OCI-LY1 (cell line): ENCODE results near the gene DISP2.

Experiments
- H2AFZ ChIP-seq: fragments of 200-600 bp; sonication (generic), shearing (Covaris generic); 2 replicates; pipeline ENCODE4 v1.6.0; 2014; ENCODE audit warnings: antibody characterized with exemption, mild to moderate bottlenecking, low read length
- H3F3A ChIP-seq: fragments of 200-600 bp; sonication (generic), shearing (Covaris generic); 2 replicates; pipeline ENCODE4 v1.6.0; 2014; ENCODE audit warnings: mild to moderate bottlenecking, antibody characterized with exemption, low read length, moderate library complexity; ENCODE audit not compliant: insufficient read depth
- H3K27ac ChIP-seq: fragments of 200-600 bp; sonication (generic); 2 replicates; pipeline ENCODE4 v1.5.1; 2014; ENCODE audit warnings: low read length, mixed run types, mild to moderate bottlenecking, low read depth; ENCODE audit not compliant: poor library complexity, severe bottlenecking
- H3K27me3 ChIP-seq: fragments of 200-600 bp; sonication (generic); 2 replicates; pipeline ENCODE4 v1.6.0; 2014; ENCODE audit warnings: antibody characterized with exemption, mild to moderate bottlenecking, low read length, moderate library complexity; ENCODE audit not compliant: insufficient read depth
- H3K36me3 ChIP-seq: fragments of 200-600 bp; sonication (generic); 2 replicates; pipeline ENCODE4 v1.6.1; 2014; ENCODE audit warnings: mild to moderate bottlenecking, antibody characterized with exemption, low read length, moderate library complexity, mixed read lengths; ENCODE audit not compliant: insufficient read depth
- H3K4me1 ChIP-seq: fragments of 200-600 bp; sonication (generic); 2 replicates; pipeline ENCODE4 v1.5.1; 2014; ENCODE audit warnings: mild to moderate bottlenecking, low read length, moderate library complexity; ENCODE audit not compliant: insufficient read depth, severe bottlenecking
- H3K4me2 ChIP-seq: fragments of 200-600 bp; sonication (generic), shearing (Covaris generic); 2 replicates; pipeline ENCODE4 v1.6.1; 2014; ENCODE audit warnings: low read length
- H3K4me3 ChIP-seq: fragments of 200-600 bp; sonication (generic); 2 replicates; pipeline ENCODE4 v1.5.1; 2014; ENCODE audit warnings: low read length, low read depth, mild to moderate bottlenecking, mixed read lengths; ENCODE audit not compliant: poor library complexity, severe bottlenecking
- H3K79me2 ChIP-seq: fragments of 200-600 bp; shearing (Covaris generic); 2 replicates; pipeline ENCODE4 v1.6.1; 2016; ENCODE audit warnings: mixed run types, low read length, mixed read lengths; ENCODE audit not compliant: insufficient read depth
- H3K9ac ChIP-seq: fragments of 200-600 bp; sonication (generic), shearing (Covaris generic); 2 replicates; pipeline ENCODE4 v1.6.1; 2014; ENCODE audit warnings: mild to moderate bottlenecking, low read length, mixed read lengths
- H3K9me2 ChIP-seq: fragments of 200-600 bp; sonication (generic), shearing (Covaris generic); 2 replicates; pipeline ENCODE4 v1.6.1; 2014; ENCODE audit warnings: low read depth, mild to moderate bottlenecking, low read length, mixed read lengths
- H3K9me3 ChIP-seq: fragments of 200-600 bp; shearing (Covaris generic); 2 replicates; pipeline ENCODE4 v1.6.1; 2014; ENCODE audit warnings: low read length, mixed read lengths
- H4K20me1 ChIP-seq: fragments of 200-600 bp; sonication (generic), shearing (Covaris generic); 2 replicates; pipeline ENCODE4 v1.6.0; 2016; ENCODE audit warnings: mild to moderate bottlenecking, low read length; ENCODE audit not compliant: insufficient read depth
- EZH2 ChIP-seq: fragments of 200-600 bp; sonication (generic), shearing (Covaris generic); IDR thresholded peaks from 2 replicates; pipeline ENCODE4 v1.8.0; 2017; ENCODE audit warnings: borderline replicate concordance, mixed run types, mild to moderate bottlenecking, antibody characterized with exemption, low read length, moderate library complexity, mixed read lengths
- TF ChIP-seq, protein P1 (sequence below): fragments of 200-600 bp; sonication (generic), shearing (Covaris generic); IDR thresholded peaks from 2 replicates; pipeline ENCODE4 v1.5.1; 2017; ENCODE audit warnings: mild to moderate bottlenecking, antibody characterized with exemption, low read length, moderate library complexity, mixed read lengths

Gene DISP2

DNA sequence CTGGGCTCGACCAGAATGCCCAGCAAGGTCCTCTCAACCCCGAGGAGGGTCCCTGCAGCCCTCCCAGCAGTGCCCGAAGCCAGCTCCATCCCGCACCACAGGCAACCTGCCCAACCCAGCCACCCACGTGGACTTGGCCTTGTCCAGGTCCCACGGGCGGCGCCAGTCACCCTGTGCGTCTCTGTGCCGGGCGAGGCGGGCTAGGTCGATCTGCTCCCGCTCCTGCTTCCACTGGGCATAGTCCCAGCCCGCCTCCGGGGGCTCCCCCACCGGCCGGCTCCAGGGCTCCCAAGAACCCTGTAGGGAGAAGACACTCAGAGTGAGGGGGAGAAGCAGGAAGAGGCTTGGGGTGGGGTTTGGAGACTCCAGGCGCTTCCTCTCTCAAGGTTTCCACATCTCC, 20.4 kb upstream of the DISP2 start:
- Histone ChIP-seq H3K36me3 (no peaks in the 10 kb centered on the region), H3K4me1 (peaks cover 14% of the 10 kb centered on the region), H4K20me1 (no peaks in the 10 kb centered on the region), H3K9me2 (no peaks in the 10 kb centered on the region), H3K9ac (no peak overlapping the region), H3K4me2 (no peak overlapping the region), H3K4me3 (no peak overlapping the region), H3K27ac (no peak overlapping the region), H3K79me2 (no peaks in the 10 kb centered on the region), H2AFZ (no peak overlapping the region), H3F3A (no peaks in the 10 kb centered on the region), H3K9me3 (no peaks in the 10 kb centered on the region), H3K27me3 (no peaks in the 10 kb centered on the region; the same call in 1 of the 2 replicates)
- no peak for TF ChIP-seq EZH2
- TF ChIP-seq, protein P1, sequence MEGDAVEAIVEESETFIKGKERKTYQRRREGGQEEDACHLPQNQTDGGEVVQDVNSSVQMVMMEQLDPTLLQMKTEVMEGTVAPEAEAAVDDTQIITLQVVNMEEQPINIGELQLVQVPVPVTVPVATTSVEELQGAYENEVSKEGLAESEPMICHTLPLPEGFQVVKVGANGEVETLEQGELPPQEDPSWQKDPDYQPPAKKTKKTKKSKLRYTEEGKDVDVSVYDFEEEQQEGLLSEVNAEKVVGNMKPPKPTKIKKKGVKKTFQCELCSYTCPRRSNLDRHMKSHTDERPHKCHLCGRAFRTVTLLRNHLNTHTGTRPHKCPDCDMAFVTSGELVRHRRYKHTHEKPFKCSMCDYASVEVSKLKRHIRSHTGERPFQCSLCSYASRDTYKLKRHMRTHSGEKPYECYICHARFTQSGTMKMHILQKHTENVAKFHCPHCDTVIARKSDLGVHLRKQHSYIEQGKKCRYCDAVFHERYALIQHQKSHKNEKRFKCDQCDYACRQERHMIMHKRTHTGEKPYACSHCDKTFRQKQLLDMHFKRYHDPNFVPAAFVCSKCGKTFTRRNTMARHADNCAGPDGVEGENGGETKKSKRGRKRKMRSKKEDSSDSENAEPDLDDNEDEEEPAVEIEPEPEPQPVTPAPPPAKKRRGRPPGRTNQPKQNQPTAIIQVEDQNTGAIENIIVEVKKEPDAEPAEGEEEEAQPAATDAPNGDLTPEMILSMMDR = no peak

DNA sequence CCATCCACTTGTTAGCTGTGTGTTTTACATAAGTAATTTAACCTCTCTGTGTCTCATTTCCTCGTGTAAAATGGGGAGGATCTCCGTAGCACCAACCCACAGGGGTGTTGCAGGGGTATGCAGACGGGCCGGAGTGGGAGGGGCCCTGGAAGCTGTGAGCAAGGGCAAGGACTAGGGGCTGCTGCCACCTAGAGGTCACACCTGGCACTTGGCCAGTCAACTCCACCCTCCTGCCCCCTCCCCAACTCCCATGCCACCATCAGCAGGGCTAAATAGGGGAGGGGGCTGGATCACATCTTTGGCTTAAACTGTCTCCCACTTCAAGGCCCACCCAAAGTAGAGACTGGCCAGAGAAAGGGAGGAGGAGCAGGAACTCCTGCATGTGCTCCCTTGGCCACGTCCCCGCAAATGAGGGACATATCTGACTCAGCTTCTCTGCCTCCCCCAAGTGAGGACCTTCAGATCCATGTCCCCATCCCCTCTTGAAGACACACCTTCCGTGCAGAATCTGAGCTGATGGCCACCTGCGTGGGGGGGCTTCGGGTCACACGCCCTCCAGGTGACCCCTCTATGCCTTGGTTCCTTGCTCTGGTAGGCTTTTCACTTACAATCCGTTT, 19.9 kb upstream of the DISP2 start:
- Histone ChIP-seq H3K9me3 (no peaks in the 10 kb centered on the region), H3K9ac (no peak overlapping the region), H3K79me2 (no peaks in the 10 kb centered on the region), H3K27me3 (no peaks in the 10 kb centered on the region; the same call in 1 of the 2 replicates), H4K20me1 (no peaks in the 10 kb centered on the region), H3K9me2 (no peaks in the 10 kb centered on the region), H2AFZ (no peak overlapping the region), H3K4me1 (peaks cover 14% of the 10 kb centered on the region), H3K36me3 (no peaks in the 10 kb centered on the region), H3K27ac (no peak overlapping the region), H3K4me2 (no peak overlapping the region), H3K4me3 (no peak overlapping the region), H3F3A (no peaks in the 10 kb centered on the region)
- no peak for TF ChIP-seq EZH2
- TF ChIP-seq, protein P1 = peak; percentile 93

DNA sequence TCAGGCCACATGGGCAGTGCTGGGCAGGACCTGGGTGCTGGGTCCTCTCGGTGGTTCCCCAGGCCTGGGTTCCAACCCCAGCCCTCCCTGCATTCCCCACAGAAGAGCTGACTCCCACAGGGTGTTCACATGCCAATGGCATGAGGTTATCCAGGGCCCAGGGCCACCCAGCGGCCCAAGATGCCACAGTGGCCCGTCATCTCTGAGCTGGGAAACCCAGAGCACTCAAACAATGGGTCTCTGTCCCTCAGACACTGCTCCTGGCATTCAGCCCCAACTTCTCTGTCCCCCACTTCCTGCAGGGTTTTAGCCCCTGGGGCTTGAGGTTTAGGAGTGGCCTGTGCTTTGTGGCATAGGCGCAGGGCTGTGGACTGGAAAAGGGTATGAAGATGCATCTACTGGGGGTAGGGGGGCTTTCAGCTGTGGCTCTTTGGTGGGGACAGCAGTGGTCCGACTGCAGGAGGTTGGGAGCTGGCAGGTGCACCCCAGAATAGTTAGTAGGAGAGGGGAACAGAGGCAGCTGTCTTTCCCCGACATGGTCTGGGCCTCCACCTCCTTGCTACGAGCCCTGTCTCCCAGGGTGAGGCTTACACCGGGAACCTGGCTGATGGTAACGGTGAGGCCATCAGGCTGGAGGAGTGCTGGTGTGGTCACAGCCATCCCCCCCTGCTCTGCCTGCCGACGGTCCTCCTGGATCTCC, 18.9 kb upstream of the DISP2 start:
- TF ChIP-seq, protein P1 = no peak
- no peak for TF ChIP-seq EZH2
- no peak overlapping the region for H2AFZ ChIP-seq
- H3K79me2 ChIP-seq = no peaks in the 10 kb centered on the region
- H3K4me2 ChIP-seq = no peak overlapping the region
- no peak overlapping the region for H3K4me3 ChIP-seq
- H3K9me2 ChIP-seq = no peaks in the 10 kb centered on the region
- H4K20me1 ChIP-seq = no peaks in the 10 kb centered on the region
- no peaks in the 10 kb centered on the region for H3K9me3 ChIP-seq
- no peak overlapping the region for H3K9ac ChIP-seq
- no peak overlapping the region for H3K27ac ChIP-seq
- H3K36me3 ChIP-seq = no peaks in the 10 kb centered on the region
- H3K4me1 ChIP-seq = peaks cover 10% of the 10 kb centered on the region
- H3K27me3 ChIP-seq = no peaks in the 10 kb centered on the region; the same call in 1 of the 2 replicates
- H3F3A ChIP-seq = no peaks in the 10 kb centered on the region
